Measurements from ENCODE around the gene PCYOX1L.

DNA sequence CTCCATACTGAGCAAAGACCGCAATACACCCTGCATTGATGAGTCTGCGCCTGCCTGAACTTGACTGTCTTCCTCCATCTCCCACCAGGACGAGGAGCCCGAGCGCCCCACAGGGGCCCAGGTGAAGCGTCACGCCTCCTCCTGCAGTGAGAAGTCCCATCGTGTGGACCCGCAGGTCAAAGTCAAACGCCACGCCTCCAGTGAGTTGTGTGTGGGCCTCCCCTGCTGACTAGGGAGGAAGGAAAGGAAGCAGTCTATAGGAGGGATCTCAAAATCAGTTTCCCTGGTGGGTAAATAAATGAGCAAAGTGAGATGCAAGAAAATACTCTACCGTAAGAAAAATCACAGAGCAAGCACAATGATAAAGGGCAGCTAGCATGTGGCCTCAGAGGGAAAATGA is 35.3 kb upstream of the PCYOX1L start:
- TF ChIP-seq, protein P1, sequence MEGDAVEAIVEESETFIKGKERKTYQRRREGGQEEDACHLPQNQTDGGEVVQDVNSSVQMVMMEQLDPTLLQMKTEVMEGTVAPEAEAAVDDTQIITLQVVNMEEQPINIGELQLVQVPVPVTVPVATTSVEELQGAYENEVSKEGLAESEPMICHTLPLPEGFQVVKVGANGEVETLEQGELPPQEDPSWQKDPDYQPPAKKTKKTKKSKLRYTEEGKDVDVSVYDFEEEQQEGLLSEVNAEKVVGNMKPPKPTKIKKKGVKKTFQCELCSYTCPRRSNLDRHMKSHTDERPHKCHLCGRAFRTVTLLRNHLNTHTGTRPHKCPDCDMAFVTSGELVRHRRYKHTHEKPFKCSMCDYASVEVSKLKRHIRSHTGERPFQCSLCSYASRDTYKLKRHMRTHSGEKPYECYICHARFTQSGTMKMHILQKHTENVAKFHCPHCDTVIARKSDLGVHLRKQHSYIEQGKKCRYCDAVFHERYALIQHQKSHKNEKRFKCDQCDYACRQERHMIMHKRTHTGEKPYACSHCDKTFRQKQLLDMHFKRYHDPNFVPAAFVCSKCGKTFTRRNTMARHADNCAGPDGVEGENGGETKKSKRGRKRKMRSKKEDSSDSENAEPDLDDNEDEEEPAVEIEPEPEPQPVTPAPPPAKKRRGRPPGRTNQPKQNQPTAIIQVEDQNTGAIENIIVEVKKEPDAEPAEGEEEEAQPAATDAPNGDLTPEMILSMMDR (IDR thresholded peaks at IDR 0.05), result no peak
- TF ChIP-seq POLR2A (IDR thresholded peaks at IDR 0.05) (no peak), POLR2AphosphoS5 (IDR thresholded peaks at IDR 0.05) (no peak)

All from stomach (tissue), 4 donors.